GM19239 (cell line): ENCODE results near the gene DNAJC5.
A peak's percentile ranks its signal among the peaks of the same experiment; 100 is the strongest.
"Not testable (repeated sequence)": the region's sequence is repeated elsewhere in the genome, so short reads cannot be mapped to it uniquely, and the experiment has no call there.

Source experiments
- DNase-seq: peaks from one replicate; pipeline ENCODE4 v3.0.0; 2011; ENCODE audit warnings: low spot score; ENCODE audit not compliant: insufficient read length
- FAIRE-seq: peaks from 2 replicates; lab custom pipeline; 2011; peaks lifted over from hg19 to GRCh38; lab: Jason Lieb, UNC

DNAJC5 gene, protein sequence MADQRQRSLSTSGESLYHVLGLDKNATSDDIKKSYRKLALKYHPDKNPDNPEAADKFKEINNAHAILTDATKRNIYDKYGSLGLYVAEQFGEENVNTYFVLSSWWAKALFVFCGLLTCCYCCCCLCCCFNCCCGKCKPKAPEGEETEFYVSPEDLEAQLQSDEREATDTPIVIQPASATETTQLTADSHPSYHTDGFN

DNA sequence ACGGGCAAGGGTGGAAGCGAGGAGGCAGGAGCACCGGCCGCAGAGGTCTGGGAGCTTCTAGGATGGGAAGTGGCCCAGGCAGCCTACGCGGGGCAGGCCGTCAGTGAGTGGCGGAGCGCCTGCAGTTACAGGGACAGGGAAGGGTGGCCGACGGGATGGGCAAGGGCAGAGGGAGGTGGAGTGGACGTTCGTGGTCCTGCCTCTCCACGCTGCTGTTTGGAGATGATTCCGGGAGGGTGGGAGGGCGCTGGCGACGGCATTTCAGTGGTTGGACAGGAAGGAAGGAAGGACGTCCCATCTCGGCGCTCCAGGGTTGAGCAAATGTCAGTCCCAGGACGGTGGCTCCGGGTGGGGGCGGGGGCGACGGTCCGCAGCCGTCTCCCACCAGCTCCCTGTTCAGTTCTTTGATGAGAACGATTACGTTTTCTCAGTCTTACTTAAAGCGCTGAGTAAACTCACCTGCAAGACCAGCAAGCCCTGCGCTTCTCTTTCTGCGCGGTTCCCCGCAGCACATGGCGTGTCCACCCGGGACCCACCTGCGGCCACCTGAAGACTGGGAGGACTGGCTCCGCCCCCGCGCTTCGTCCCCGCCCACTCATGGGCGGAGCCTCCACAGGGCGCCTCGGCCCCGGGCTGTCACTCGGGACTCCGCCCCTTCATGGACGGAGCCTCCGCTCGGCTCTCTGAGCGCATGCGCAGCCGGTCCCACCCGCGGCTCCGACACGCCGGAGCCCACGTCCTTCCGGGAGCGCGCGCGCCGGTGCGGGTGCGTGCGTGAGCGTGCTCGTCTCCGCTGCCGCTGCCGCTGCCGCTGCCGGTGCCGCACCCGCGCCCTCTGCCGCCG lies at the start of gene DNAJC5:
Gene DNAJC5, plus strand, starts transcription at position 769 of the 844 bp plus-strand sequence. CDS start 33,220 bp downstream, outside the sequence.
- peak; percentile 100 for DNase-seq
- peak; percentile 80 for FAIRE-seq

DNA sequence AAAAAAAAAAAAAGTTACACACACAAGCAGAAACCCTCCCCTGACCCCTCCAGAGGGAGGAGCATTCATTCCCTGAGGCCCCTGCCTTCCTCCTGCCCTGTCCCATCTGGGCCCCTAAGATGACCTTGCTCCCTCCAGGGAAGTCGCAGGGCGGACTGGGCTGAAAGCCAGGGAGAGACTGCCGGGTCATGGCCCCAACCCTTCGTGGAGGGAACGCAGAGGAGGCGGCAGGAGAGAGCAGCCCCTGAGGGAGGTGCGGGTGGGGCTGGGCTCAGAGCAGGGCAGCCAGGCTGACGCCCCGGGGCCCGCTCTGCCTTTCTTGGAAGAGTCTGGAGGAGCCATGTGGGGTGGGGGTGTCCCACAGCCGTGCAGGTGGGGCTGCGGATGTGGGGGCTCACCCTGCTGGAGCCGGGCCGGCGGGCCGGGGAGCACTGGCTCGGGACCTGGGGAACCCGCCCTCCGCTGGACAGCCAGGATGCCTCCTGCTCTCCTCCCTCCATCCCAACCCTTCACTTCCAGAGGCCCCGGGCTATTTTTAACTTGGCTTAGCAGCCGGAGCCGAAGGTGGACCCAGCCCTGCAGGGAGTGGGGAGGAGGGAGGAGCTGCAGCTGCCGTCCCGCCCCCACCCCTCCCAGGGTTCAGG lies 48.7 kb upstream of the DNAJC5 start:
- FAIRE-seq (no peak), DNase-seq (no peak)

DNA sequence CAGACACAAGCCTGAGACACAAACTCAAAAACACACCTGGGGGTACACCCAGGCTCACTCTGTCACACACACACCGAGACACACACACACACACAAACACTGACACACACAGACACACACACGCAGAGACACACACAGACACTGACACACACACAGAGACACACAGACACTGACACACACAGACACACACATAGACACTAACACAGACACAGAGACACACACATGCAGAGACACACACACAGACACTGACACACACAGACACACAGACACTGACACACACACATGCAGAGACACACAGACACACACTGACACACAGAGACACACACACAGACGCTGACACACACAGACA lies 48.1 kb upstream of the DNAJC5 start:
- no peak for FAIRE-seq
- DNase-seq = no peak

DNA sequence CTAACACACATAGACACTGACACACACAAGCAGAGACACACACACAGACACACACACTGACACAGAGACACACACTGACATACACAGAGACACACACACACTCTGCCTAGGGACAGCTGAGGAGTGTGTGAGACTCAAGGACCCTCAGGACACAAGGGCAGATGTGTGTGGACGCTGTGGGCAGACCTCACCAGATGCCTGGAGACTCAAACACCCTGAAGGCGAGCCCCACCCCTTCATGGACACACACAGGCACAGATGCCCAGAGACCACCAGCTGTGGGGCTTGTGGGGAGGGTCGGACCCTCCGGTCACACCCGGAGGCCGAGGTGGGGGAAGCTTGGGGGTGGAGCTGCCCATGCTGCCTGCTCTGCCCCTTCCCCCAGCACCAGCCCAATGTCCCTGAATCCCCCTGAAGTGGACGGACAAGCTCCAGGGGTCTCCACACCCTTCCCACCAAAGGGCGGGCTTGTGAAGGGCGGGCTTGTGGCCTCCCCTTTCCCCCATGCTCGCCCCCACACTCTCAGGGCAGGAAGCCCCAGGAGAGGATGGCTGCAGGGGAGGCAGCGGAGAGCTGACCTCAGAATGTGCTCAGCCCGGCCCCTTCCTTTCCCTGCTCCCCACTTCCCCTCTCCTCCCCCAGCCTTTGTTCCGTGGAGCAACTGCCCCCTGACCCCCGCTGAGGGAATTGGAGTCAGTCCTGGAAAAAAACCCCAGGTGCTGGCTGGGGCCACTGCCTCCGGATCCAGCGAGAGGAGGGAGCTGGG lies 47.5 kb upstream of the DNAJC5 start:
- FAIRE-seq = no peak
- DNase-seq = no peak

DNA sequence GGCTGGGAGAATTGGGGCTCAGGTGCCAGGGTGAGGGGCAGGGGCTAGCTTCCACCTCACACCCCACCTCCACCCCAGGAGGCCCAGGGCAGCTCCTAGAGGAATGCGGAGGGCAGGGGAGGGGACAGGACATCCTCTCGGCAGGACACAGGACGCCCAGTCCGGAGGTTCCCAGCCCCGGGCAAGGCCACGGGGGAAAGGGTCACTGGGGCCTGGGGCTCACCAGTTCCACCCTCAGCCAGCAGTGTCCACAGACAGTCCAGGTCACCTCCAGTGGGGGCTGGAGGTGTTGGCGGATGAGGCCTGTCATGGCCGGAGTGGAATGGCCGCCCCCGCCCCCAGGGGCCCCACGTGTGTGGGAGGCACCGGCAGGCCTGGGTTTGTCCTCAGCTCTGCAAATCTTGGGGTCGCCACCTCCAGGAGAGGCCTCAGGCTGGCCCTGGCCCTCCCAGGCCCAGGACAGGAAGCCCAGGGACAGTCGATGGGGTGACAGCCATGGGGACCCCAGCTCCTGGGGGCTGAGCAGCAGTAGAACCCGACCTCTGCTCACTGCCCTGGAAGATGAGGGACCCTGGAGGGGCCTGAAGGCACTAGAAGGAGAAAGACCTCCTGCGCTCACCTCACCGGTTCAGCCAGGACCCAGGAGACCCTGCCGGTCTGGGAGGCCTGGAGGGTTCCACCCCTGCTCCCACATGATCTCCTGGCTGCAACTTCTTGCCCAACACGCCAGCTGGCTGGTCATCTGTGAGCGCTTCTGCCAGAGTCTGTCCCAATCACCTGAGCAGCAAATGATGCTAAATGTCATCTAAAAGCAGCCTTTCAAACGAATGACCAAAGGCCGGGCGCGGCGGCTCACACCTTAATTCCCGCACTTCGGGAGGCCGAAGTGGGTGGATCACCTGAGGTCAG lies 46.7 kb upstream of the DNAJC5 start:
- FAIRE-seq (no peak), DNase-seq (no peak)

DNA sequence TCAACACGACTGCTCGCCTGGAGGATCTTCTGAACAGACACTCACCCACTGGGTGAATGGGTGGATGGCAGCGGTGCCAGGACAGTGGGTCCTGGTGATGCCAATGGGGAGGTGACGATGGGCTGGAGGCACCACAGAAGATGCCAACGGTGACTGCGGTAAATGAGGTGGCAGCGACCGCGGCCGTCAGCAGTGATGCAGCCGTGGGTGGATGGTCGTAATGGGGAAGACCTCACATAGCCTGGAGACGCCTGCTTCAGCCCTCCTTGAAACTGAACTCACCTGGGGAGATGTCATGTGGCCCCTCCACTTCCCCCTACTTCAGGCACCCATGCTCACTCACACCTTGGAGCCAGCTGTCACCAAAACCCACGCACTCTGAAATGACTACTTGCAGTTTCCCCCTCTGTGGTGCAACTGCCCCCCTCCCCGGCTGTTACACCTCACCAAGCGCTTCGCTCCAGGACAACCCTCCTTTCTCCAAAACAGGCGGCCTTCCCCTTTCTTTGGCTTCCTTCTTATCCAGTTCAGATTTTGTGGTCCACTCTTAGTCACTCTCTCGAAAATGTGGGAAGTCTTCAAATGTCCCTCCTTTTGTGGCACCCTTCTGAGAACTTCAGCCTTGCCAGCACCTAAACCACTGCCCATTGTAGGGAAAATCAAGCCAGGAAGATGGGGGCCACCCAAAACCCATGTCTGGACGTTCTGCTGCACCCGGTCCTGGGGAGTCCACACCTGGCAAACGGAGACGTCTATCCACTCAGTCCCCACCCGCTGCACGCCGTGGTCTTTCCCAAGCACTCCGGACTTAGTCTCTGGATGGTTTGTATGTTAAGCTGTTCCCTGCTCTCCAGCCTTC lies 44.0 kb upstream of the DNAJC5 start:
- DNase-seq (peak; percentile 98), FAIRE-seq (peak; percentile 90)

DNA sequence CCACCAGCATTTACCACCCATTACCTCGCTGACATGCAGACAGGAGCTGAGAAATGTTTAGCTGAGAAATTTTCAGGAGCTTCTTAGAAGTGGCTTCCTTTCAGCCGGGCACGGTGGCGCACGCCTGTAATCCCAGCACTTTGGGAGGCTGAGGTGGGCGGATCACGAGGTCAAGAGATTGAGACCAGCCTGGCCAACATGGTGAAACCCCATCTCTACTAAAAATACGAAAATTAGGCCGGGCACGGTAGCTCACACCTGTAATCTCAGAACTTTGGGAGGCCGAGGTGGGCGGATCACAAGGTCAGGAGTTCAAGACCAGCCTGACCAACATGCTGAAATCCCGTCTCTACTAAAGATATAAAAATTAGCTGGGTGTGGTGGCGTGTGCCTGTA lies 43.4 kb upstream of the DNAJC5 start:
- FAIRE-seq, DNase-seq: not testable (repeated sequence)

DNA sequence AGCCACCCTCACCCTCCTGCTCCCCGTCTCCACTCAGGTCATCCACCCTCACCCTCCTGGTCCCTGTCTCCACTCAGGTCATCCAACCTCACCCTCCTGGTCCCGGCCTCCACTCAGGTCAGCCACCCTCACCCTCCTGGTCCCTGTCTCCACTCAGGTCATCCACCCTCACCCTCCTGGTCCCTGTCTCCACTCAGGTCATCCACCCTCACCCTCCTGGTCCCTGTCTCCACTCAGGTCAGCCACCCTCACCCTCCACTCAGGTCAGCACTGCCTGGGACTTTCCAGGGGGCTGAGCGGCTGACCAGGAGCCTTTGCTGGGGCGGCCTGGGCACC lies 41.2 kb upstream of the DNAJC5 start:
- DNase-seq, FAIRE-seq: not testable (repeated sequence)

DNA sequence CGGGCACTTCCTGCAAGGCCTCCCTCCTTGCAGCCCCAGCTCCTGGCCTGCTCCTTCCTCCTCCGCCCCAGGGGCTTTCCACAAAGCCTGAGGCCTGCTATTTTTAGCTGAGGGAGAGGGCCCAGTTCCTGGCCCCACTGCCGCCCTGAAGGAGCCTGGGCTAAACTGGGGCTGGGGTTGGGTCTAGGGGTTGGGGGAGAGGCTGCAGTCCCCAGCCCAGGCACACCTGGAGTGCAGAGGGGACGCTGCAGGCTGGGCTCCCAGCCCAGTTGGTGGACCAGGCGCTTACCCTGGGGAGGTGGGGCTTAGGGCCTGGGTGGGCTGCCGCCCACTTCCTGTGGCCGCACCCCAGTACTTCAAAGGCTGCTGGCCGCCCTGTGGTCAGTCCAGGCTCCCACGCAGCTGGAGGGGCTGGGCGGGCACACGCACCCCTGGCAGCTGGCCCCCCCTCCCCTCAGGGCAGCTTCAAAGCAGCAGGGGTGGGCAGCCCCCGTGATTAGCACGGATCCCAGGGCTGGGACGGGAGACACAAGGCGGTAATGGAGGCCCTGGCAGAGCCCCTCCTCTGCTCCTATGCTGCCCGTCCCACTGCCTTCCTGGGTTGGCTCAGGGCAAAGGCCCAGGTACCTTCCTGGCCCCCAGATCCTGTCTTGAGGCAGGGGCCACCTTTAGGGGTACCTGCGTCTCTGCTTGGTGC lies 40.7 kb upstream of the DNAJC5 start:
- FAIRE-seq (no peak), DNase-seq (no peak)

DNA sequence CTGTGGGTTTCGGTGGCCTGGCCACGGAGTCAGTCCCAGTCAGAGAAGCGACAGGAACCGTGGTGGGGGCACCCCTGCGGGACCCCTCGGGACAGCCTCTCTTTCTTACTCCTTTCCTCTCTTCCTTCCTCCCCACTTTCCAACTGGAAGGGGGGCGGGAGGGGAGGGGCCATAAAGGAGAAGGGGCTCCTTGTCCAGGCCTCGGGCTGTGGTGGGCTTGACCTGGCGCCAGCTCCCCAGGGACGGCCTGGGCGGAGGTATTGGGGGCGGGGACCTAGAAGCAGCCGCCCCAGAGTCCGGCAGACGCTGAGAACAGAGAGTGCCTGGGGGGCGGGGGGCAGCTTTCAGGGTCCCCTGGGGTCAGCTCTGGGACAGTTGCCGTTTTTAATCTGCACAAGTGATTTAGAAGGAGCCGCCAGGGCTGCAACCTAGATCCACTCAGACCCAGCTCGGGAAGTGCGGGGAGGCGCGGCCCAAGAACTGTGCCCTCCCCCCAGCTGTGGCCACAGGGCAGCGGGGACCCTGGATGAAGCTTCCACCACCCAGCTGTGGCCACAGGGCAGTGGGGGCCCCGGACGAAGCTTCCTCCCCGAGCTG lies 40.1 kb upstream of the DNAJC5 start:
- FAIRE-seq (no peak), DNase-seq (no peak)

DNA sequence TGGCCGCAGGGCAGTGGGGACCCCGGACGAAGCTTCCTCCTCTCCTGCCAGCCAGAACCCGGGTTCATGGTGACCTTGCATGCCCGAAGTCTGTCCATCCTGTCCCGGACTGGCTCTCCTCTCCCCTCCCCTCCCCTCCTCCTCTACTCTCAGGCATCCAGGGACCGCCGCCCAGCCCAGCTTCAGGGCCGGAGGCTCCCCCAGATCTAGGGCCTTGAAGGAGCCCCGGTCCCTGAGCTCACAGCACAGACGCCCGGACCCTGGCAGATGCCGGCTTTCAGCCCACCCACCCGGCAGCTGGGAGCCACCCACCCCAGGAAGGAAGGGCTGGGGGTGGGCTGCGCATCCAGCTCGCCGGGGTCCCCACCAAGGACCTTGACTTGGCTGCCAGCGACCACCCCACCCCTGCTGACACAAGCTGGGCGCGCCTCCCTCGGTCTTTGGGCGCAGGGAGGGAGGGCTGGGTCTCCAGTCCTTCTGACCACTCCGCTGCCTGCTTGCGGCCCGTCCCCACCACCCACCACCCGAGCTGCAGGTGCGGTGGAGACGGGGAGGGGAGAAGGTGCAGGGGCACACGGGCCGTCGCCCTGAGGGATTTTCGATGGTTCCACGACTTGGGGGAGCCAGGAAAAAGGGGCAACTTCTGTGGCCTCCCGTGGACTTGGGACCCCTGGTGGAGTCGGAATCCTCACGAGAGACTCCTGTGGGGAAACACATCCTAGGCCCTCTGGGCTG lies 39.4 kb upstream of the DNAJC5 start:
- DNase-seq = no peak

DNA sequence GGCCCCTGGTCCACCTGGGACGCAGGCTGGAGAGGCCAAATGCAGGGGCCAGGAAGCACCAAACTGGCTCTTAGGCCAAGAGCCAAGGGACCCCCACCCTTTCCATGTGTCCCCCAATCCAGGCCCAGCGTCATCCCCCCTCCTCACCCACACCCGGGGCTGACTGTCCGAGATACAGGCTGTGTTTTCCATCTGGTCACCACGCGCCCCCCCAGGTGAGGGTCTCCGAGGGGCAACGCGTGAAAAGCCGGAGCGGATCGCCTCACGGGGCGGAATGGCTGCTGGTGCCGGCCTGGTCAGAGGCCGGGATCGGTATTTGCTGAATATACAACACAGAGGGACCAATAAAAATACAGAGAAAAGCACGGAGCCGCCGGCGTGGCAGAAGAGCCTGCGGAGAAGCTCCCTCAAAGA lies 38.8 kb upstream of the DNAJC5 start:
- DNase-seq = no peak
- no peak for FAIRE-seq

More for the DNA sequence above, 39.4 kb upstream of the DNAJC5 start:
- no peak for FAIRE-seq

DNA sequence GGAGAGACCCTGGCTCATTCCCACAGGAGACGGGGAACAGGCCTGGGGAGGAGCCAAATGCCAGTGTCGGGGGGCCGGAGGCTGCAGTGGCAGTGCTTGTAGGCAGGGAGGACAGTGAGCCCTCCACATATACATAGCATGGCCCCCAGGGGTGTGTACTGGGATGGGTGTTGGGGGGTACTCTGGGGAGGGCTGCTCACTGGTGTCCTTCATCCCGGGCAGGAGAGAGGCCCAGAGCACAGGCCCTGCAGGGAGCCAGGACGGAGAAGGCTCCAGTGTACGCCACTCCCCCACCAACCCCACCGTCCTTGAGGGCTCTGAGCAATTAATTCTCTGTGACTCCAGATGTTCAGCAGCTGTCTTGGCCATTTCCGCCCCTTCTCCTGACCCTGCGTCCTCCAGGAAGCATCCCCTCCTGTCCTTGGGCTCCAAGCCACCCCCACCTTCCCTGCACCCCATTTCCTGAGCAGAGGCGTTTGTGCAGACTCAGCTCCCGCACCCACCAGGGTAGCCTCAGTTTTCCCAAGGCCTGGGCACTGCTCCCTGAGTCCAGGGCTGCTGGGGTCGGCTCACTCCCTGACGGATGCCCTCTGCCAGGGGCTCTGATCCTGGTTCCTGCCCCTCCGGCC lies 37.0 kb upstream of the DNAJC5 start:
- no peak for FAIRE-seq
- DNase-seq = no peak

DNA sequence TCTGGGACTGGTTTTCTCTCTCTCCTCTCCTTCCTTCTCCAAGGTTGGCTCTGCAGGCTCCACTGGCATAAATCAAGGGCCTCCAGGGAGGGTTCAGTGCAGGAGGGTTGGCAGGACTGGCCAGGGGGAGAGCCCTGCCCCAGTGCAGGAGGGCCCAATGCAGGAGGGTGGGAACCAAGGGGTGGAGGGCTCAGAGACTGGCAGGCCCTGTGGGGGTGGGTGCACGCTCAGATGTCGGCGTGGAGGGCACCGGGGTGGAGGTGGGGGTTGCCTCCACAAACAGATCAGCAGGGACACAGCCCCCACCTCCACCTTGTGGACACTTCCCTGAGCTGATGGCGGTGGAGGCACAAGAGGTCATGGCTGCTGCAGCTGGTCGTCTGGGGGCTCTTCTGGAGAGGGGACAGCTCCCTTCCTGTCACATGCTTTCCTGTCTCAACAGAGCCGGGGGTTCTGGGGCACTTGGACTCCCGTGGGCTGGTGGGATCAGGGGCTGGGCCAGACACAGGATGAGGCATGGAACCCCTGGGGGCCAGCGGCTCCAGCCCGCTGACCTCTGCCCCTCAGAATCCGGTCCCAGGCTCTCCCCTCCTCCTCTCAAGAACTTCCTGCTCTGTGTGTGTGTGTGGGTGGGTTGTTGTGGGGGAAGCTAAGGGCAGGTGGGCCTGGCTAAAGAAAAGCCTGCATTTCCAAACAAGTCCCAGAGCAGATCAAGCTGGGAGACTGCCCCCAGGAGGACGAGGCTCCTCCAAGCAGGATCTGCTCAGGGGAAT lies 36.3 kb upstream of the DNAJC5 start:
- DNase-seq (no peak), FAIRE-seq (no peak)

DNA sequence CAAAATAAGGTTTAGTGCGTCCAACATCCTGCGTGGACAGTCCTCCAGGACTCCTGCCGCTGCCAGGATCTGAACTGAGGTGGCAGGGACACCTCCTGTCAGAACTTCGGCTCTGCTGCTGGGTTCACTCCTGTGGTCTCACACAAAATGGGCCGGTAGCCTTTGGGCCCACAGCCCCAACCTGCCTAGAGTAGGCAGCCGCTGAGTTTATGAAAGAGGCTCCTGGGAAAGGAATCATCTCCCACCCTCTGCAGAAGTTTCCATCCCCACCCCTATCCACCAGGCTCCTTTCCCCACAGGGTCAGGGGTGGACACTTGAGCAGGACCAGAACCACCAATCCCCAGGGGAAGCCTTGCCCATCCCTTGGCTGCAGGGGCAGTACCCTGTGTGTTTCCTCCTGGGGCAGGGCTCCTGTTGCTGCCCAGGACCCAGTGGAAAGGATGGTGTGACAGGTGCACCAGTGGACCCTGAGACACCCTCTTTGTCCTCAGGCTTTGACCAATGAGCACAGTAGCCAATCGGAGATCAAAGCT lies 35.7 kb upstream of the DNAJC5 start:
- FAIRE-seq (no peak), DNase-seq (no peak)
